Measurements from ENCODE around the gene S1PR3.

GRCh38 chr9:88945636-88946333 lies 45.5 kb upstream of the S1PR3 start:
- TF ChIP-seq CTCF (IDR thresholded peaks at IDR 0.05; ENCODE audit: low read depth, low read length, missing input control) (no peak), RAD21 (IDR thresholded peaks at IDR 0.05) (no peak), REST (IDR thresholded peaks at IDR 0.05) (no peak), TAF1 (conservative IDR thresholded peaks at IDR 0.05) (no peak), HNF4A (conservative IDR thresholded peaks at IDR 0.05) (no peak)
